Peyer's patch (tissue), 4 donors: ENCODE results near the gene ZNF548. TPM values are rescaled to one million over a fixed set of nuclear protein-coding genes. Genes with fewer than 3 reads are reported as not detected.

ENCODE experiments used
- DNase-seq, 3 donors: peaks; one replicate each; pipeline ENCODE4 v3.0.0-alpha.2; 2017 to 2019
- H3K27ac ChIP-seq, 4 donors: fragments of 200-600 bp; sonication (generic); one replicate each; pipeline ENCODE4 v1.5.1; 2016 to 2019
- H3K27me3 ChIP-seq, 2 donors: fragments of 200-600 bp; sonication (generic); one replicate each; pipeline ENCODE4 v1.5.1; 2019
- H3K36me3 ChIP-seq, 3 donors: fragments of 200-600 bp; sonication (generic); one replicate each; pipeline ENCODE4 v1.5.1; 2016 to 2019
- H3K4me1 ChIP-seq, 4 donors: fragments of 200-600 bp; sonication (generic); one replicate each; pipeline ENCODE4 v1.5.1; 2016 to 2019
- H3K4me3 ChIP-seq, 4 donors: fragments of 200-600 bp; sonication (generic); 1 replicate in 3 of 4; 2 replicates in 1 of 4; pipeline ENCODE4 v1.5.1; 2016 to 2019; ENCODE audit warnings: mild to moderate bottlenecking in 1 of 4
- H3K9me3 ChIP-seq, 4 donors: fragments of 200-600 bp; sonication (generic); one replicate each; pipeline ENCODE4 v1.5.1; 2016 to 2019; ENCODE audit warnings: mild to moderate bottlenecking in 1 of 4
- POLR2A ChIP-seq, 2 donors: fragments of 450-650 bp; IDR thresholded peaks; one replicate each; pipeline ENCODE4 v1.5.1; 2017; ENCODE audit warnings: antibody characterized with exemption in 2 of 2, mild to moderate bottlenecking in 2 of 2, moderate library complexity in 2 of 2
- total RNA-seq, 4 donors: library from RNA; depleted of rRNA; stranded (reverse); fragments of >200 nt; gene quantifications; one replicate each; pipeline ENCODE4 v1.1.0, GENCODE V29; 2016
- TF ChIP-seq, protein P1 (sequence below), 6 experiments: fragments of 450-650 bp in 4 of 6; fragments of 200-600 bp in 2 of 6; sonication (generic) in 1 of 6; IDR thresholded peaks; one replicate each; pipeline ENCODE4 v1.5.1; 2017 to 2019; ENCODE audit warnings: antibody characterized with exemption in 6 of 6, mild to moderate bottlenecking in 3 of 6, moderate library complexity in 1 of 6

The ZNF548 gene
- total RNA-seq, 4 donors from 2014 or later, result 10.7 to 47.9 (median 20.7) TPM

DNA sequence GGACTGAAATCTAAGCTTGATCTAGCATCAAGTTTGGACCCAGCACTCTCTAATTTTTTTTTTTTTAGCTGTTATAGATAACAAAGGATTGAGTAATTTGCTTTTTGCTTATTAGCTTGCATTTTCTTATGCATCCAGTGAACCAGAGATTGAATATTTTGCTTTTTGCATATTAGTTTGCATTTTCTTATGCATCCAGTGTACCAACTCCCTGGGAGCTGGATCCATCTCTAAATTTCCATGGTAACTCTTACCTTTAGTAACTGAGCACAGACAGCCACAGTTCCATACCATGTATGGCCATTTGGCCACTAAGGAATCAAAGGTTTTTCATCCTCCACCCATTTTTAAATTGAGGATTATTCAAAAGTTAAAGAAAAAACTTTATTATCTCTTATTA is 8.7 kb upstream of the ZNF548 start:
- Histone ChIP-seq H3K36me3 (peaks cover 0 to 22% (median 0%) of the 10 kb centered on the region in 3 donors), H3K27me3 (no peaks in the 10 kb centered on the region), H3K27ac (no peak overlapping the region), H3K4me1 (no peaks in the 10 kb centered on the region), H3K9me3 (peaks cover 0 to 31% (median 9%) of the 10 kb centered on the region in 4 donors), H3K4me3 (no peak overlapping the region)
- no peak for TF ChIP-seq POLR2A (IDR thresholded peaks at IDR 0.05)
- TF ChIP-seq, protein P1, sequence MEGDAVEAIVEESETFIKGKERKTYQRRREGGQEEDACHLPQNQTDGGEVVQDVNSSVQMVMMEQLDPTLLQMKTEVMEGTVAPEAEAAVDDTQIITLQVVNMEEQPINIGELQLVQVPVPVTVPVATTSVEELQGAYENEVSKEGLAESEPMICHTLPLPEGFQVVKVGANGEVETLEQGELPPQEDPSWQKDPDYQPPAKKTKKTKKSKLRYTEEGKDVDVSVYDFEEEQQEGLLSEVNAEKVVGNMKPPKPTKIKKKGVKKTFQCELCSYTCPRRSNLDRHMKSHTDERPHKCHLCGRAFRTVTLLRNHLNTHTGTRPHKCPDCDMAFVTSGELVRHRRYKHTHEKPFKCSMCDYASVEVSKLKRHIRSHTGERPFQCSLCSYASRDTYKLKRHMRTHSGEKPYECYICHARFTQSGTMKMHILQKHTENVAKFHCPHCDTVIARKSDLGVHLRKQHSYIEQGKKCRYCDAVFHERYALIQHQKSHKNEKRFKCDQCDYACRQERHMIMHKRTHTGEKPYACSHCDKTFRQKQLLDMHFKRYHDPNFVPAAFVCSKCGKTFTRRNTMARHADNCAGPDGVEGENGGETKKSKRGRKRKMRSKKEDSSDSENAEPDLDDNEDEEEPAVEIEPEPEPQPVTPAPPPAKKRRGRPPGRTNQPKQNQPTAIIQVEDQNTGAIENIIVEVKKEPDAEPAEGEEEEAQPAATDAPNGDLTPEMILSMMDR (IDR thresholded peaks at IDR 0.05), result no peak
- DNase-seq, result no peak

DNA sequence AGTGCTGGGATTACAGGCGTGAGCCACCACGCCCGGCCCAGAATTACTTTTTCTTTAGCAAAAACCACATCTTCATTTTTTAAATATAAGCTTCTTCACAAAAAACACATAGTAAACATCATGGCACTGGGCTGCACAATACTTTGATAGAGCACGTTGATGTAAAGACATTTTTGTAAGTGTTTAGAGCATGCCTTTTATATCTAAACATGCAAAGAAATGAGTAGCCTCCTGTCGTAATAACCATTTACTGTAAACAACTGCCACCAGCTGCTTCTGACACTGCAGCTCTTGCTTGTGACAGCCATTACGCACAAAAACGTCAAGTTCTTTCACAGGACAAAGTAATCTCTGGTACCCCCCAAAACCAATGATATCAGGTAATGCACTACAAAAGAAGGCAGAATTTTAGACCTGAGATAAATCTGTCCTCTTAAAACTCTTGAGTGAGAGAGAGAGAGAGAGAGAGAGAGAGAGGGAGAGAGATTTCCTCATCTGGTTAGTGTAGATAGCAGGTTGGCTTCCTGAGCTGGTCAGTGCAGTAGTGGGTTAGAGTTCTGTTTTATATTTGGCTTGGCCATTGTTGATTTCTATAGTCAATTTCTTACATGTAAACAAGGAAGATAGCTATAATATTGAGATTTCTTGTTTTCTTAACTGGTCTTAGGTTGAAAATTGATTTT is 6.7 kb upstream of the ZNF548 start:
- H3K36me3 ChIP-seq, result peaks cover 0 to 4% (median 0%) of the 10 kb centered on the region in 3 donors
- H3K27ac ChIP-seq, result no peak overlapping the region
- H3K4me3 ChIP-seq, result no peak overlapping the region
- DNase-seq, result no peak
- no peaks in the 10 kb centered on the region for H3K4me1 ChIP-seq
- H3K27me3 ChIP-seq, result no peaks in the 10 kb centered on the region
- TF ChIP-seq, protein P1 (IDR thresholded peaks at IDR 0.05), result no peak
- TF ChIP-seq POLR2A (IDR thresholded peaks at IDR 0.05), result no peak
- H3K9me3 ChIP-seq, result peaks cover 0 to 14% (median 6%) of the 10 kb centered on the region in 4 donors

DNA sequence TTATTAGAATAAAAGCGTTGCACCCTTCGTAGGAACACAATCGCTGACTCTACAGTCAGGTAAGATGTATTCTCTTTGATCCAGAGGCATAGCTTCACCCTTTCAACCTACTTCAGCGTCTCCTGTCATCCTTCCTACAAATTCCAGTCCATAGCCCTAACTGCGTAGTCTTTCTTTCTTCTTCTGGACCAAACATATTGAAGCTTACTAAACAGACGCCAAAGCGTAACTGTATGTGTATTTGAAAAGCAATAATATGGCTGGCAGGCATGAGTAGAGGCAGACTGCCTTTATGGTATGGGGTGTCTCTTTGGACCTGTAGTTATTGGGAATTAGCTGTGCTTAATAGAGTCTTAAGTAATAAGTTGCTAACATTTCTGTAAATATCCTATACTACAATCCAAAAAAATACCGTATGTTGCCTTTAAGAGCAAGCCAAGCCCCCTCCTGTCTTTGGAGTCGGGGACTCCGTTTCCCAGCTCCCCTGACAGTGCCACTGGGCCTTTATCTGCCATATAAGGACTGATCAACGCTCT is 392 bp upstream of the ZNF548 start:
- TF ChIP-seq, protein P1 (IDR thresholded peaks at IDR 0.05), result no peak
- no peak for TF ChIP-seq POLR2A (IDR thresholded peaks at IDR 0.05)
- peaks cover 0 to 13% (median 0%) of the 10 kb centered on the region in 3 donors for H3K36me3 ChIP-seq

DNA sequence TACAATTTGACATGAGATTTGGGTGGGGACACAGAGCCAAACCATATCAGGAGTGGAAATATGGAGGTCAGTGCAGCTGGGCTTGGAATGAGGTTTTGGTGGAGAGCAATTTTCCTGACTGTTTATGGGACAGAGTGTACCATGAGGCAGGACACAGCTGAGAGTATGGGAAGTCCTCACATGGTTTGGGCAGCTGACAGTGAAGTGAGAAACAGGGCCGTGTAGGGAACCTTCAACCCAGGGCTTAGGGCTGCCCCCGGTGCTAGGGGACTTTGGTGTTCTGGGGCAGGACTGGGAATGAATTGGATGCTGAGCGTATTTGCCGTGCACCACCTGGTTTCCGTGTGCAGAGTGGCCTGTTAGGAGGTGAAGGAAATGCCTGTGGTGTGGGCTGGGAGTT is 6.1 kb downstream of the ZNF548 start:
- no peak overlapping the region for H3K4me3 ChIP-seq
- TF ChIP-seq, protein P1 (IDR thresholded peaks at IDR 0.05), result no peak
- no peak for TF ChIP-seq POLR2A (IDR thresholded peaks at IDR 0.05)
- H3K9me3 ChIP-seq, result peaks cover 0 to 35% (median 0%) of the 10 kb centered on the region in 4 donors
- H3K4me1 ChIP-seq, result peaks cover 0 to under 1% (median under 1%) of the 10 kb centered on the region in 4 donors
- H3K27ac ChIP-seq, result no peak overlapping the region
- no peaks in the 10 kb centered on the region for H3K27me3 ChIP-seq
- peaks cover 0 to 66% (median 0%) of the 10 kb centered on the region in 3 donors for H3K36me3 ChIP-seq
- DNase-seq, result no peak

More for the DNA sequence above, 392 bp upstream of the ZNF548 start:
- H3K4me1 ChIP-seq, result peaks cover 0 to 8% (median 3%) of the 10 kb centered on the region in 4 donors
- H3K27me3 ChIP-seq, result no peaks in the 10 kb centered on the region
- peaks cover 0 to 4% (median 0%) of the 10 kb centered on the region in 4 donors for H3K9me3 ChIP-seq
- DNase-seq, result no peak
- peak overlapping the region; percentile 62 to 75 (median 69) for H3K4me3 ChIP-seq
- peak overlapping the region; percentile 77 to 84 (median 82) for H3K27ac ChIP-seq

DNA sequence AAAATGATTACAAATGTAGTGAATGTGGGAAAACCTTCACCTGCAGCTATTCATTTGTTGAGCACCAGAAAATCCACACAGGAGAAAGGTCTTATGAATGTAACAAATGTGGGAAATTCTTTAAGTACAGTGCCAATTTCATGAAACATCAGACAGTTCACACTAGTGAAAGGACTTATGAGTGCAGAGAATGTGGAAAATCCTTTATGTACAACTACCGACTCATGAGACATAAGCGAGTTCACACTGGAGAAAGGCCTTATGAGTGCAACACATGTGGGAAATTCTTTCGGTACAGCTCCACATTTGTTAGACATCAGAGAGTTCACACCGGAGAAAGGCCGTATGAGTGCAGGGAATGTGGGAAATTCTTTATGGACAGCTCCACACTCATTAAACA is 9.2 kb downstream of the ZNF548 start:
- DNase-seq, result no peak
- TF ChIP-seq, protein P1 (IDR thresholded peaks at IDR 0.05), result no peak
- no peak for TF ChIP-seq POLR2A (IDR thresholded peaks at IDR 0.05)
- Histone ChIP-seq H3K27ac (no peak overlapping the region), H3K27me3 (no peaks in the 10 kb centered on the region), H3K4me1 (no peaks in the 10 kb centered on the region), H3K4me3 (no peak overlapping the region), H3K36me3 (peaks cover 0 to 57% (median 0%) of the 10 kb centered on the region in 3 donors), H3K9me3 (peaks cover 0 to 47% (median 4%) of the 10 kb centered on the region in 4 donors)
